B cell (primary cell): Measurements from ENCODE around the gene SCG2. TPM values are rescaled to one million over a fixed set of nuclear protein-coding genes. Genes with fewer than 3 reads are reported as not detected.

ENCODE experiments used
- ATAC-seq: fragments of 200-7000 bp; cut with Tn5 transposase; one replicate; pipeline ENCODE4 v1.10.0; 2021; ENCODE audit warnings: low read depth, mild to moderate bottlenecking, moderate number of reproducible peaks, moderate library complexity
- CTCF ChIA-PET: fragments of 350-600 bp; sonication (Branson Sonifier 250); formaldehyde crosslinking; loops from one replicate; lab custom pipeline; 2021; ENCODE audit warnings: antibody characterized with exemption, inconsistent platforms; lab: Charles Lee
- POLR2A ChIA-PET: fragments of 350-600 bp; sonication (Branson Sonifier 250); formaldehyde crosslinking; loops from one replicate; lab custom pipeline; 2021; ENCODE audit warnings: antibody characterized with exemption; lab: Charles Lee
- DNase-seq: peaks from one replicate; pipeline ENCODE4 v3.0.0; 2013
- H2AFZ ChIP-seq: 2 replicates; pipeline ENCODE4 v1.6.1; 2012; ENCODE audit warnings: mild to moderate bottlenecking, low read depth, low read length; ENCODE audit not compliant: insufficient read depth, poor library complexity, severe bottlenecking
- H3K27ac ChIP-seq, 2 donors: 1 replicate in 1 of 2; 2 replicates in 1 of 2; pipeline ENCODE4 v1.5.1; 2012 to 2013; ENCODE audit warnings: low read length in 2 of 2, mild to moderate bottlenecking in 2 of 2, moderate library complexity in 1 of 2
- H3K27me3 ChIP-seq, 4 experiments: fragments of 200-600 bp in 1 of 4; sonication (generic) in 1 of 4; replicated peaks in 1 of 4; 1 replicate in 2 of 4; 2 replicates in 2 of 4; pipeline versions ENCODE4 v1.6.1 to v1.7.0; 2013 to 2016; ENCODE audit warnings: low read length in 3 of 4, mild to moderate bottlenecking in 2 of 4, mixed read lengths in 1 of 4, moderate library complexity in 1 of 4; ENCODE audit not compliant: insufficient read depth in 4 of 4, control insufficient read depth in 3 of 4; ENCODE audit errors: control extremely low read depth in 1 of 4
- H3K36me3 ChIP-seq, 2 experiments: replicated peaks in 1 of 2; 1 replicate in 1 of 2; 2 replicates in 1 of 2; pipeline versions ENCODE4 v1.6.1 to v1.7.1; 2013; ENCODE audit warnings: low read length in 1 of 2; ENCODE audit not compliant: insufficient read depth in 2 of 2, control insufficient read depth in 1 of 2; ENCODE audit errors: control extremely low read depth in 1 of 2, extremely low read depth in 1 of 2
- H3K4me1 ChIP-seq, 2 donors: fragments of 200-600 bp in 1 of 2; sonication (generic) in 1 of 2; 1 replicate in 1 of 2; 2 replicates in 1 of 2; pipeline versions ENCODE4 v1.5.1 to v1.6.1; 2013 to 2017; ENCODE audit warnings: low read length in 2 of 2; ENCODE audit not compliant: control insufficient read depth in 2 of 2, insufficient read depth in 2 of 2
- H3K4me2 ChIP-seq: replicated peaks from 2 replicates; pipeline ENCODE3; 2012; ENCODE audit warnings: mild to moderate bottlenecking, low read depth, low read length; ENCODE audit not compliant: poor library complexity, severe bottlenecking
- H3K4me3 ChIP-seq, 5 experiments: fragments of 200-600 bp in 1 of 5; sonication (generic) in 1 of 5; 1 replicate in 3 of 5; 2 replicates in 2 of 5; pipeline versions ENCODE4 v1.5.1 to v1.7.0; 2011 to 2016; ENCODE audit warnings: low read length in 4 of 5, mild to moderate bottlenecking in 4 of 5, low read depth in 2 of 5, control low read depth in 1 of 5, moderate library complexity in 1 of 5; ENCODE audit not compliant: insufficient read depth in 1 of 5; ENCODE audit errors: control extremely low read depth in 1 of 5, extremely low read depth in 1 of 5
- H3K79me2 ChIP-seq: fragments of 200-600 bp; sonication (generic); one replicate; pipeline ENCODE4 v1.6.0; 2016; ENCODE audit warnings: low read length; ENCODE audit not compliant: control insufficient read depth, insufficient read depth
- H3K9ac ChIP-seq: fragments of 200-600 bp; sonication (generic); 2 replicates; pipeline ENCODE4 v1.6.1; 2017; ENCODE audit warnings: mild to moderate bottlenecking, low read length, moderate library complexity
- H3K9me3 ChIP-seq, 3 donors: one replicate each; pipeline versions ENCODE4 v1.6.1 to v1.7.1; 2013; ENCODE audit warnings: low read length in 2 of 3; ENCODE audit not compliant: control insufficient read depth in 2 of 3, insufficient read depth in 1 of 3; ENCODE audit errors: control extremely low read depth in 1 of 3
- H4K20me1 ChIP-seq: 2 replicates; pipeline ENCODE4 v1.6.0; 2012; ENCODE audit warnings: mild to moderate bottlenecking, low read length; ENCODE audit not compliant: insufficient read depth, control insufficient read depth, poor library complexity, severe bottlenecking
- H3K27ac Mint-ChIP-seq: one replicate; pipeline ENCODE4 v1.8.0; 2021; ENCODE audit warnings: mixed read lengths
- H3K27me3 Mint-ChIP-seq: one replicate; pipeline ENCODE4 v1.8.0; 2021; ENCODE audit warnings: mixed read lengths
- H3K4me1 Mint-ChIP-seq: one replicate; pipeline ENCODE4 v1.8.0; 2021; ENCODE audit warnings: mixed read lengths
- H3K4me3 Mint-ChIP-seq: one replicate; pipeline ENCODE4 v1.8.0; 2021; ENCODE audit warnings: mixed read lengths
- H3K9me3 Mint-ChIP-seq: one replicate; pipeline ENCODE4 v1.8.0; 2022; ENCODE audit warnings: mixed read lengths; ENCODE audit not compliant: insufficient read depth
- CTCF ChIP-seq: fragments of 200-600 bp; IDR thresholded peaks from one replicate; pipeline ENCODE4 v1.8.0; 2022; ENCODE audit warnings: antibody characterized with exemption, mild to moderate bottlenecking
- EZH2 ChIP-seq: IDR thresholded peaks from 2 replicates; pipeline ENCODE4 v1.6.1; 2012; ENCODE audit warnings: borderline replicate concordance, low read depth, mild to moderate bottlenecking, moderate library complexity, low read length; ENCODE audit not compliant: insufficient read depth, poor library complexity, severe bottlenecking
- WGBS: methylation state at CpG from one replicate; pipeline ENCODE4 v1.1.5; 2013; ENCODE audit warnings: missing lambda C conversion rate; ENCODE audit not compliant: insufficient coverage; 5-methylcytosine and 5-hydroxymethylcytosine counted together
- intact Hi-C: fragments of 100-400 bp; cut with micrococcal nuclease; formaldehyde crosslinking; loops from one replicate; pipeline ENCODE4 v1.10.0; 2022
- polyA plus RNA-seq: library from polyadenylated mRNA; depleted of rRNA; stranded (reverse); fragments of >200 nt; gene quantifications from 2 replicates; pipeline ENCODE4 v1.2.3, GENCODE V29; 2012
- total RNA-seq, 2 donors: library from RNA; stranded (reverse); fragments of 120-200 nt in 1 of 2; gene quantifications; 1 replicate in 1 of 2; 2 replicates in 1 of 2; pipeline versions ENCODE4 v1.2.3 to v1.2.4, GENCODE V29; 2013 to 2022

Gene SCG2
- total and polyA plus RNA-seq, 2 donors (not counting 1 experiment from before 2014, with no cell fraction given), result 0.12 to 0.44 TPM

GRCh38 chr2:223562078-223562477 is 40.1 kb downstream of the SCG2 start:
- no peak for ATAC-seq
- no peaks in the 10 kb centered on the region for H4K20me1 ChIP-seq
- Mint-ChIP-seq H3K9me3 (peaks cover 3% of the 10 kb centered on the region), H3K4me1 (no peaks in the 10 kb centered on the region), H3K27ac (no peak overlapping the region), H3K27me3 (peaks cover 18% of the 10 kb centered on the region), H3K4me3 (no peak overlapping the region)
- H2AFZ ChIP-seq, result no peak overlapping the region
- no peak overlapping the region for H3K4me2 ChIP-seq
- no peak overlapping the region for H3K27ac ChIP-seq
- no peak for DNase-seq
- H3K36me3 ChIP-seq, result no peaks in the 10 kb centered on the region
- no peak for TF ChIP-seq CTCF
- no peak for TF ChIP-seq EZH2
- no peak overlapping the region for H3K4me3 ChIP-seq
- ChIA-PET CTCF (no interaction called here), POLR2A (no interaction called here)
- no CpG with 5 or more reads among the region's 2 CpGs for WGBS
- H3K79me2 ChIP-seq, result no peaks in the 10 kb centered on the region
- no peaks in the 10 kb centered on the region for H3K27me3 ChIP-seq
- intact Hi-C loops, result no loop called here
- no peaks in the 10 kb centered on the region for H3K4me1 ChIP-seq
- H3K9ac ChIP-seq, result no peak overlapping the region
- peaks cover 0 to 4% (median 0%) of the 10 kb centered on the region in 3 donors for H3K9me3 ChIP-seq

DNA sequence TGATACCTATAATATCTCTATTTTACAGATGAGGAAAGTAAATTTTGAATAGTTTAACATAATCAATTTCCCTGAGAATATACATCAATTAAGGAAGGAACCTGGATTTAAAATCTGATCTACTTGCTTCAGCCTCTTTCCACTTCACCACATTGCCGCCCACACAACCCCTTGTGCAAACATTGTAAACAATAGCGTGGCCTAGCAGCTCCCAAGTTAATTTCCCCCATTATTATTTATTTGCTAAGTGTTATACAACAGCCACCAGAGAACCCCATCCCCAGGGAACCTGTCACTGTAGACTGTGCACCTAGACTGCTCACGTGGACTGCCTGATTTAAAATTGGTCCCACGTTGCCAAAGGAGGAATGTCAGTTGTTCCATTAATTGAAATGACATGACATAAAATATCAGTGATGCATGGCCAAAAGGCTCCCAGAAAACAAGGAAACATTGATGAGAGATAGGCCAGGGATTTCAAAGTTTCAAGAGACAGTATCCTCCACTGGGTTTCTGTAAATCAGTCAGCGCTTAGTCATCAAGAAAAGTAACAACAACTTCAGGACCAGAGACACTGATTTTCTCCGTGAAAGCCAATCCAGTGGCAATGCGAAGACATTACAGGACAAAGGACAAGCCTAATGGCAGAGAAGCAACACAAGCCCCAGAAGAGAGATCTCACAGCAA is 41.3 kb downstream of the SCG2 start:
- intact Hi-C loops, result no loop called here

More for the DNA sequence above, 41.3 kb downstream of the SCG2 start:
- no peak overlapping the region for H2AFZ ChIP-seq
- H3K4me1 ChIP-seq, result no peaks in the 10 kb centered on the region
- ATAC-seq (no peak), DNase-seq (no peak)
- no peaks in the 10 kb centered on the region for H3K79me2 ChIP-seq
- Mint-ChIP-seq H3K4me3 (no peak overlapping the region), H3K9me3 (peaks cover under 1% of the 10 kb centered on the region), H3K4me1 (no peaks in the 10 kb centered on the region), H3K27me3 (peaks cover 18% of the 10 kb centered on the region), H3K27ac (no peak overlapping the region)
- H3K4me3 ChIP-seq, result no peak overlapping the region
- H3K27me3 ChIP-seq, result no peaks in the 10 kb centered on the region
- TF ChIP-seq EZH2 (no peak), CTCF (no peak)
- no peak overlapping the region for H3K27ac ChIP-seq
- no peak overlapping the region for H3K9ac ChIP-seq
- no peaks in the 10 kb centered on the region for H3K36me3 ChIP-seq
- H3K9me3 ChIP-seq, result peaks cover 0 to 4% (median 0%) of the 10 kb centered on the region in 3 donors
- ChIA-PET CTCF (no interaction called here), POLR2A (no interaction called here)
- no peak overlapping the region for H3K4me2 ChIP-seq
- no peaks in the 10 kb centered on the region for H4K20me1 ChIP-seq
- WGBS, result 85% methylated on average over 6 of the region's 7 CpGs
